ENCODE data around the gene IL31. TPM values are rescaled to one million over a fixed set of nuclear protein-coding genes. Genes with fewer than 3 reads are reported as not detected.

The IL31 gene
- total RNA-seq, 1 experiment from 2014 or later = not detected

- Histone ChIP-seq H3K36me3 (ENCODE audit: control insufficient read depth, insufficient read depth, low read length) (peaks cover under 1% of the 10 kb centered on the region; the same call in 1 of the 2 replicates), H3K27ac (ENCODE audit: low read length) (no peak overlapping the region), H3K4me1 (ENCODE audit: control insufficient read depth, insufficient read depth, low read length) (no peaks in the 10 kb centered on the region), H3K9me3 (ENCODE audit: control insufficient read depth, insufficient read depth, low read depth, low read length) (no peaks in the 10 kb centered on the region), H3K4me3 (ENCODE audit: low read depth in 2 of 2, low read length in 2 of 2) (no peak overlapping the region), H3K27me3 (ENCODE audit: control insufficient read depth, insufficient read depth, low read length) (no peaks in the 10 kb centered on the region)
- ChIA-PET CTCF (no interaction called here), POLR2A (interaction anchor here (0.5 kb wide), 1 partner anchor 13 kb away, joined by 4 read pairs; no protein-coding TSS in a partner anchor)
- no TSS peak for BruUV-seq (replicated peaks)
- in situ Hi-C loops (cut with HindIII; ENCODE audit: low pct_unique_long_range_greater_than_20kb, low sequenced_read_pairs) = no loop called here
- intact Hi-C loops (cut with micrococcal nuclease; ENCODE audit: unreplicated experiment) = no loop called here
- DNase-seq (ENCODE audit: low read depth, low spot score) = no peak
- TF ChIP-seq SIN3A (IDR thresholded peaks at IDR 0.05; ENCODE audit: borderline replicate concordance, insufficient read depth, low read depth, low read length) (no peak), CTCF (IDR thresholded peaks at IDR 0.05) (no peak), REST (IDR thresholded peaks at IDR 0.05; ENCODE audit: insufficient read depth in 1 of 2, low read depth in 2 of 2, low read length in 1 of 2) (no peak), POLR2AphosphoS5 (IDR thresholded peaks at IDR 0.05; ENCODE audit: low read depth, low read length) (no peak), TCF7L2 (IDR thresholded peaks at IDR 0.05; ENCODE audit: low read depth, low read length) (no peak)
- no peak for ATAC-seq
These were observed 35.8 kb downstream of the IL31 start for GRCh38 chr12:122138181-122138580.

- ATAC-seq (peak; percentile 44), DNase-seq (ENCODE audit: low read depth, low spot score) (no peak)
- peaks cover 6% of the 10 kb centered on the region; the same call in 1 of the 2 replicates for H3K36me3 ChIP-seq (ENCODE audit: control insufficient read depth, insufficient read depth, low read length)
- no peaks in the 10 kb centered on the region for H3K27me3 ChIP-seq (ENCODE audit: control insufficient read depth, insufficient read depth, low read length)
- no peaks in the 10 kb centered on the region for H3K4me1 ChIP-seq (ENCODE audit: control insufficient read depth, insufficient read depth, low read length)
- ChIA-PET POLR2A (interaction anchor here (0.5 to 0.6 kb wide), 2 partner anchors 19 to 56 kb away, joined by 7 read pairs; no protein-coding TSS in a partner anchor), CTCF (no interaction called here)
- H3K27ac ChIP-seq (ENCODE audit: low read length) = no peak overlapping the region
- no peak overlapping the region for H3K4me3 ChIP-seq (ENCODE audit: low read depth in 2 of 2, low read length in 2 of 2)
- in situ Hi-C loops (cut with HindIII; ENCODE audit: low pct_unique_long_range_greater_than_20kb, low sequenced_read_pairs) = no loop called here
- intact Hi-C loops (cut with micrococcal nuclease; ENCODE audit: unreplicated experiment) = no loop called here
- no TSS peak for BruUV-seq (replicated peaks)
- no peaks in the 10 kb centered on the region for H3K9me3 ChIP-seq (ENCODE audit: control insufficient read depth, insufficient read depth, low read depth, low read length)
- TF ChIP-seq SIN3A (IDR thresholded peaks at IDR 0.05; ENCODE audit: borderline replicate concordance, insufficient read depth, low read depth, low read length) (no peak), POLR2AphosphoS5 (IDR thresholded peaks at IDR 0.05; ENCODE audit: low read depth, low read length) (0 out of 2 replicates have a peak, but pooled peaks have one; percentile 28)
These were observed 36.3 kb downstream of the IL31 start for GRCh38 chr12:122137681-122138080.

- H3K4me3 ChIP-seq (ENCODE audit: low read depth in 2 of 2, low read length in 2 of 2) = no peak overlapping the region
- no peak overlapping the region for H3K27ac ChIP-seq (ENCODE audit: low read length)
- TF ChIP-seq CTCF (IDR thresholded peaks at IDR 0.05) = no peak
- no peak for TF ChIP-seq REST (IDR thresholded peaks at IDR 0.05; ENCODE audit: insufficient read depth in 1 of 2, low read depth in 2 of 2, low read length in 1 of 2)
- TF ChIP-seq SIN3A (IDR thresholded peaks at IDR 0.05; ENCODE audit: borderline replicate concordance, insufficient read depth, low read depth, low read length) = no peak
- TF ChIP-seq POLR2AphosphoS5 (IDR thresholded peaks at IDR 0.05; ENCODE audit: low read depth, low read length) = no peak
- TF ChIP-seq TCF7L2 (IDR thresholded peaks at IDR 0.05; ENCODE audit: low read depth, low read length) = no peak
- intact Hi-C loops (cut with micrococcal nuclease; ENCODE audit: unreplicated experiment) = no loop called here
- no TSS peak for BruUV-seq (replicated peaks)
- no peaks in the 10 kb centered on the region for H3K27me3 ChIP-seq (ENCODE audit: control insufficient read depth, insufficient read depth, low read length)
- H3K9me3 ChIP-seq (ENCODE audit: control insufficient read depth, insufficient read depth, low read depth, low read length) = no peaks in the 10 kb centered on the region
- H3K4me1 ChIP-seq (ENCODE audit: control insufficient read depth, insufficient read depth, low read length) = no peaks in the 10 kb centered on the region
- ChIA-PET CTCF (no interaction called here), POLR2A (interaction anchor here (0.5 to 0.6 kb wide), 2 partner anchors 20 to 56 kb away, joined by 7 read pairs; no protein-coding TSS in a partner anchor)
- H3K36me3 ChIP-seq (ENCODE audit: control insufficient read depth, insufficient read depth, low read length) = peaks cover 7% of the 10 kb centered on the region; the same call in 1 of the 2 replicates
- in situ Hi-C loops (cut with HindIII; ENCODE audit: low pct_unique_long_range_greater_than_20kb, low sequenced_read_pairs) = no loop called here
- ATAC-seq (no peak), DNase-seq (ENCODE audit: low read depth, low spot score) (no peak)
These were observed 36.8 kb downstream of the IL31 start for GRCh38 chr12:122137229-122137628.
